ENCODE measurements around the gene LRBA. TPM values are rescaled to one million over a fixed set of nuclear protein-coding genes. Genes with fewer than 3 reads are reported as not detected.
A peak's percentile ranks its signal among the peaks of the same experiment; 100 is the strongest.

Gene LRBA
- polyA plus RNA-seq, 1 of the 3 experiments (the other 2 are of a cell fraction): 11.4 TPM

DNA sequence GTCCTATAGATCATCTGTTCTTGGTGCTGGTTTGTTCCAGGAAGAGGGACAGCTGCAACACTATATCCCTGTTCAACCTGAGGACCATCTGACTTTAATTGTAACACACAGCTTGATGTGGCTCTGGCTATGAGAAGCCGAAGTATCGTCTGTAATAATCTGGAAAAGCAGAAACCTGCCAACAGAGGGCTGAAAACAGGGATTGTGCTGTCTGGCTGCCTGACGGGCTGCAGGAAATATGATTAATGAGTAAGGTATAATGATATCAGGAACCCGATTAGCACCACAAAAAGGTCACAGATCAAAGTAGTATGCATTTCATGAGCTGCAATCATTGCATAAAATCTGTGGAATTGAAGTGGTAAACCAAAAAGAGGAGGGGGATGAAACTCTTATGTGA, 603.6 kb downstream of the LRBA start:
- Histone ChIP-seq H4K20me1 (ENCODE audit: insufficient read depth) (no peaks in the 10 kb centered on the region), H3K9me3 (no peaks in the 10 kb centered on the region), H3F3A (replicated peaks; ENCODE audit: insufficient read depth) (no peaks in the 10 kb centered on the region), H3K79me2 (ENCODE audit: insufficient read depth) (no peaks in the 10 kb centered on the region), H3K9me2 (no peaks in the 10 kb centered on the region), H3K4me3 (ENCODE audit: low read depth in 2 of 2, low read length in 1 of 2) (no peak overlapping the region), H3K4me1 (ENCODE audit: control insufficient read depth in 1 of 2, insufficient read depth in 2 of 2, low read depth in 1 of 2, low read length in 1 of 2) (peaks cover 0 to 16% of the 10 kb centered on the region in 2 experiments; a peak in 3 of 4 replicates), H2AFZ (ENCODE audit: low read depth) (no peak overlapping the region), H3K27ac (ENCODE audit: low read depth in 2 of 2, low read length in 1 of 2) (peak overlapping the region in 1 of 2 experiments; percentile 91; a peak in 2 of 4 replicates), H3K4me2 (no peak overlapping the region), H3K36me3 (replicated peaks in 1 of 2; ENCODE audit: control insufficient read depth in 1 of 2, insufficient read depth in 2 of 2, low read length in 1 of 2) (peaks cover 0 to 4% of the 10 kb centered on the region in 2 experiments), H3K27me3 (ENCODE audit: insufficient read depth) (no peaks in the 10 kb centered on the region), H3K9ac (no peak overlapping the region)
- POLR2A ChIA-PET: no interaction called here
- CTCF ChIA-PET: interaction anchor here (0.6 to 2.0 kb wide), 7 partner anchors 28 to 455 kb away, joined by 3 to 6 read pairs (median 3); no protein-coding TSS in a partner anchor
- peak; percentile 60 for DNase-seq
- WGBS (ENCODE audit: low lambda C conversion rate): 9% methylated on average over 4 of the region's 4 CpGs
- TF ChIP-seq, protein P1, sequence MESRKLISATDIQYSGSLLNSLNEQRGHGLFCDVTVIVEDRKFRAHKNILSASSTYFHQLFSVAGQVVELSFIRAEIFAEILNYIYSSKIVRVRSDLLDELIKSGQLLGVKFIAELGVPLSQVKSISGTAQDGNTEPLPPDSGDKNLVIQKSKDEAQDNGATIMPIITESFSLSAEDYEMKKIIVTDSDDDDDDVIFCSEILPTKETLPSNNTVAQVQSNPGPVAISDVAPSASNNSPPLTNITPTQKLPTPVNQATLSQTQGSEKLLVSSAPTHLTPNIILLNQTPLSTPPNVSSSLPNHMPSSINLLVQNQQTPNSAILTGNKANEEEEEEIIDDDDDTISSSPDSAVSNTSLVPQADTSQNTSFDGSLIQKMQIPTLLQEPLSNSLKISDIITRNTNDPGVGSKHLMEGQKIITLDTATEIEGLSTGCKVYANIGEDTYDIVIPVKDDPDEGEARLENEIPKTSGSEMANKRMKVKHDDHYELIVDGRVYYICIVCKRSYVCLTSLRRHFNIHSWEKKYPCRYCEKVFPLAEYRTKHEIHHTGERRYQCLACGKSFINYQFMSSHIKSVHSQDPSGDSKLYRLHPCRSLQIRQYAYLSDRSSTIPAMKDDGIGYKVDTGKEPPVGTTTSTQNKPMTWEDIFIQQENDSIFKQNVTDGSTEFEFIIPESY (IDR thresholded peaks at IDR 0.05; ENCODE audit: borderline replicate concordance, low read depth): no peak
- TF ChIP-seq, protein P2, sequence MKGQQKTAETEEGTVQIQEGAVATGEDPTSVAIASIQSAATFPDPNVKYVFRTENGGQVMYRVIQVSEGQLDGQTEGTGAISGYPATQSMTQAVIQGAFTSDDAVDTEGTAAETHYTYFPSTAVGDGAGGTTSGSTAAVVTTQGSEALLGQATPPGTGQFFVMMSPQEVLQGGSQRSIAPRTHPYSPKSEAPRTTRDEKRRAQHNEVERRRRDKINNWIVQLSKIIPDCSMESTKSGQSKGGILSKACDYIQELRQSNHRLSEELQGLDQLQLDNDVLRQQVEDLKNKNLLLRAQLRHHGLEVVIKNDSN (IDR thresholded peaks at IDR 0.05; ENCODE audit: borderline replicate concordance, low read depth): no peak
- TF ChIP-seq, protein P3, sequence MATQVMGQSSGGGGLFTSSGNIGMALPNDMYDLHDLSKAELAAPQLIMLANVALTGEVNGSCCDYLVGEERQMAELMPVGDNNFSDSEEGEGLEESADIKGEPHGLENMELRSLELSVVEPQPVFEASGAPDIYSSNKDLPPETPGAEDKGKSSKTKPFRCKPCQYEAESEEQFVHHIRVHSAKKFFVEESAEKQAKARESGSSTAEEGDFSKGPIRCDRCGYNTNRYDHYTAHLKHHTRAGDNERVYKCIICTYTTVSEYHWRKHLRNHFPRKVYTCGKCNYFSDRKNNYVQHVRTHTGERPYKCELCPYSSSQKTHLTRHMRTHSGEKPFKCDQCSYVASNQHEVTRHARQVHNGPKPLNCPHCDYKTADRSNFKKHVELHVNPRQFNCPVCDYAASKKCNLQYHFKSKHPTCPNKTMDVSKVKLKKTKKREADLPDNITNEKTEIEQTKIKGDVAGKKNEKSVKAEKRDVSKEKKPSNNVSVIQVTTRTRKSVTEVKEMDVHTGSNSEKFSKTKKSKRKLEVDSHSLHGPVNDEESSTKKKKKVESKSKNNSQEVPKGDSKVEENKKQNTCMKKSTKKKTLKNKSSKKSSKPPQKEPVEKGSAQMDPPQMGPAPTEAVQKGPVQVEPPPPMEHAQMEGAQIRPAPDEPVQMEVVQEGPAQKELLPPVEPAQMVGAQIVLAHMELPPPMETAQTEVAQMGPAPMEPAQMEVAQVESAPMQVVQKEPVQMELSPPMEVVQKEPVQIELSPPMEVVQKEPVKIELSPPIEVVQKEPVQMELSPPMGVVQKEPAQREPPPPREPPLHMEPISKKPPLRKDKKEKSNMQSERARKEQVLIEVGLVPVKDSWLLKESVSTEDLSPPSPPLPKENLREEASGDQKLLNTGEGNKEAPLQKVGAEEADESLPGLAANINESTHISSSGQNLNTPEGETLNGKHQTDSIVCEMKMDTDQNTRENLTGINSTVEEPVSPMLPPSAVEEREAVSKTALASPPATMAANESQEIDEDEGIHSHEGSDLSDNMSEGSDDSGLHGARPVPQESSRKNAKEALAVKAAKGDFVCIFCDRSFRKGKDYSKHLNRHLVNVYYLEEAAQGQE (IDR thresholded peaks at IDR 0.05; ENCODE audit: low read depth, low read length): no peak
- TF ChIP-seq, protein P4, sequence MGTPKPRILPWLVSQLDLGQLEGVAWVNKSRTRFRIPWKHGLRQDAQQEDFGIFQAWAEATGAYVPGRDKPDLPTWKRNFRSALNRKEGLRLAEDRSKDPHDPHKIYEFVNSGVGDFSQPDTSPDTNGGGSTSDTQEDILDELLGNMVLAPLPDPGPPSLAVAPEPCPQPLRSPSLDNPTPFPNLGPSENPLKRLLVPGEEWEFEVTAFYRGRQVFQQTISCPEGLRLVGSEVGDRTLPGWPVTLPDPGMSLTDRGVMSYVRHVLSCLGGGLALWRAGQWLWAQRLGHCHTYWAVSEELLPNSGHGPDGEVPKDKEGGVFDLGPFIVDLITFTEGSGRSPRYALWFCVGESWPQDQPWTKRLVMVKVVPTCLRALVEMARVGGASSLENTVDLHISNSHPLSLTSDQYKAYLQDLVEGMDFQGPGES (IDR thresholded peaks at IDR 0.05; ENCODE audit: low read depth, low read length): no peak
- TF ChIP-seq RAD21 (IDR thresholded peaks at IDR 0.05; ENCODE audit: low read length): peak; percentile 53
- TF ChIP-seq SIN3A (IDR thresholded peaks at IDR 0.05; ENCODE audit: borderline replicate concordance, low read depth, low read length): no peak
- TF ChIP-seq FOXM1 (IDR thresholded peaks at IDR 0.05; ENCODE audit: low read depth): no peak
- no peak for TF ChIP-seq NFIC (IDR thresholded peaks at IDR 0.05; ENCODE audit: borderline replicate concordance)
- peak; percentile 90 for TF ChIP-seq GATA2 (CRISPR knock-in tag; IDR thresholded peaks at IDR 0.05)
- TF ChIP-seq ELF1 (IDR thresholded peaks at IDR 0.05): no peak
- no peak for TF ChIP-seq TAF1 (IDR thresholded peaks at IDR 0.05; ENCODE audit: borderline replicate concordance, low read depth, low read length)
- TF ChIP-seq YY1 (IDR thresholded peaks at IDR 0.05; ENCODE audit: low read depth): no peak
- TF ChIP-seq MXI1 (IDR thresholded peaks at IDR 0.05; ENCODE audit: low read depth, low read length): peak; percentile 25; the same call in 1 of the 2 replicates
- TF ChIP-seq, protein P5, sequence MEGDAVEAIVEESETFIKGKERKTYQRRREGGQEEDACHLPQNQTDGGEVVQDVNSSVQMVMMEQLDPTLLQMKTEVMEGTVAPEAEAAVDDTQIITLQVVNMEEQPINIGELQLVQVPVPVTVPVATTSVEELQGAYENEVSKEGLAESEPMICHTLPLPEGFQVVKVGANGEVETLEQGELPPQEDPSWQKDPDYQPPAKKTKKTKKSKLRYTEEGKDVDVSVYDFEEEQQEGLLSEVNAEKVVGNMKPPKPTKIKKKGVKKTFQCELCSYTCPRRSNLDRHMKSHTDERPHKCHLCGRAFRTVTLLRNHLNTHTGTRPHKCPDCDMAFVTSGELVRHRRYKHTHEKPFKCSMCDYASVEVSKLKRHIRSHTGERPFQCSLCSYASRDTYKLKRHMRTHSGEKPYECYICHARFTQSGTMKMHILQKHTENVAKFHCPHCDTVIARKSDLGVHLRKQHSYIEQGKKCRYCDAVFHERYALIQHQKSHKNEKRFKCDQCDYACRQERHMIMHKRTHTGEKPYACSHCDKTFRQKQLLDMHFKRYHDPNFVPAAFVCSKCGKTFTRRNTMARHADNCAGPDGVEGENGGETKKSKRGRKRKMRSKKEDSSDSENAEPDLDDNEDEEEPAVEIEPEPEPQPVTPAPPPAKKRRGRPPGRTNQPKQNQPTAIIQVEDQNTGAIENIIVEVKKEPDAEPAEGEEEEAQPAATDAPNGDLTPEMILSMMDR (IDR thresholded peaks at IDR 0.05): peak; percentile 25; the same call in 1 of the 2 replicates
- TF ChIP-seq MEF2A (IDR thresholded peaks at IDR 0.05; ENCODE audit: borderline replicate concordance, low read depth): no peak
- TF ChIP-seq, protein P6, sequence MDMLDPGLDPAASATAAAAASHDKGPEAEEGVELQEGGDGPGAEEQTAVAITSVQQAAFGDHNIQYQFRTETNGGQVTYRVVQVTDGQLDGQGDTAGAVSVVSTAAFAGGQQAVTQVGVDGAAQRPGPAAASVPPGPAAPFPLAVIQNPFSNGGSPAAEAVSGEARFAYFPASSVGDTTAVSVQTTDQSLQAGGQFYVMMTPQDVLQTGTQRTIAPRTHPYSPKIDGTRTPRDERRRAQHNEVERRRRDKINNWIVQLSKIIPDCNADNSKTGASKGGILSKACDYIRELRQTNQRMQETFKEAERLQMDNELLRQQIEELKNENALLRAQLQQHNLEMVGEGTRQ (IDR thresholded peaks at IDR 0.05; ENCODE audit: borderline replicate concordance, low read depth, low read length): no peak
- no peak for TF ChIP-seq RFX5 (IDR thresholded peaks at IDR 0.05; ENCODE audit: low read length)
- TF ChIP-seq SMC3 (IDR thresholded peaks at IDR 0.05; ENCODE audit: low read depth, low read length): peak; percentile 38; the same call in 1 of the 2 replicates
- peak; percentile 85 for TF ChIP-seq CHD2 (IDR thresholded peaks at IDR 0.05; ENCODE audit: low read length, partially characterized antibody)
- TF ChIP-seq GABPA (IDR thresholded peaks at IDR 0.05; ENCODE audit: low read depth): no peak
- peak; percentile 3; the same call in 1 of the 2 replicates for TF ChIP-seq FOSL2 (IDR thresholded peaks at IDR 0.05; ENCODE audit: borderline replicate concordance, low read depth)
- peak in 1 of 2 experiments; percentile 96; a peak in 2 of 4 replicates for TF ChIP-seq EP300 (IDR thresholded peaks at IDR 0.05; ENCODE audit: borderline replicate concordance in 1 of 2, low read depth in 1 of 2, low read length in 1 of 2)
- TF ChIP-seq RXRA (IDR thresholded peaks at IDR 0.05; ENCODE audit: borderline replicate concordance, low read depth): no peak
- no peak for TF ChIP-seq JUND (IDR thresholded peaks at IDR 0.05)

Measured in SK-N-SH (cell line).